C1 segment of cervical spinal cord (tissue), 14 donors: ENCODE data around the gene FES.
"Not testable (repeated sequence)": the region's sequence is repeated elsewhere in the genome, so short reads cannot be mapped to it uniquely, and the experiment has no call there.

Source experiments
- DNase-seq, 14 donors: peaks; one replicate each; lab custom pipeline; 2025; lab: John Stamatoyannopoulos, UW

Gene FES

DNA sequence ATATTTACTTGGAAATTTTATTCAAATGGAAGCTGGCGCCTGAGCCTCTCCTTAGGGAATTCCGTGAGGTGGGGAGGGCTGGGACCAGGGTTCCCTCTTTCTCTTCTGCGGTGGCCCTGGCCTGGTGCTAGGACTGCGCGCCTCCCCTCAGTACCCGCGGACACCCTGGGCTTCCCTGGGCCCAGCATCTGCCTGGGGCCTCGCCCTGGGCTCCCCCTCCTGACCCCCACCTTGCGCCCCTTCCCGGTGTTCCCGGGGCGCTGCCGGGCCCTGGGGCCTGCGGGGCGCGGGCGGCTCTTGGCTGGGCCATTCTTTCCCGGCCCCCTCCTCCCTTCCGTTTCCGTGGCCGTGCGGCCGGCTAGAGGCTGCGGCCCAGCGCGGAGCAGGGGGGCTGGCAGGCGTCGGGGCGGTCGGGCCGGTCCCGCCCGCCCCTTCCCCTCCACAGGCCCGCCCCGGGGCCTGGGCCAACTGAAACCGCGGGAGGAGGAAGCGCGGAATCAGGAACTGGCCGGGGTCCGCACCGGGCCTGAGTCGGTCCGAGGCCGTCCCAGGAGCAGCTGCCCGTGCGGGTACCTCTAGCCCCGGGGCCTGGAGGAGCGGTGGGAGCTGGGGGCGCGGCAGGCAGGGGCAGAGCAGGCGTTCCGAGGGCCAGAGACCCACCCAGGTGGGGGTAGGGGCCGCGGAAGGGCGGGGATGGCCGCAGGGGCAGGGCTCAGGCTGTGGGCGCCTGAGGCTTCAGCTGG, at the start of gene FES:
TSS of gene FES (plus strand) at position 529 of the 743 bp plus-strand sequence. CDS start 542 bp downstream, outside the sequence.
- peak in 5 of 14 donors; percentile 26 to 65 (median 30) for DNase-seq

- DNase-seq = no peak
Observed at GRCh38 chr15:90834626-90835025, 49.7 kb upstream of the FES start.

DNA sequence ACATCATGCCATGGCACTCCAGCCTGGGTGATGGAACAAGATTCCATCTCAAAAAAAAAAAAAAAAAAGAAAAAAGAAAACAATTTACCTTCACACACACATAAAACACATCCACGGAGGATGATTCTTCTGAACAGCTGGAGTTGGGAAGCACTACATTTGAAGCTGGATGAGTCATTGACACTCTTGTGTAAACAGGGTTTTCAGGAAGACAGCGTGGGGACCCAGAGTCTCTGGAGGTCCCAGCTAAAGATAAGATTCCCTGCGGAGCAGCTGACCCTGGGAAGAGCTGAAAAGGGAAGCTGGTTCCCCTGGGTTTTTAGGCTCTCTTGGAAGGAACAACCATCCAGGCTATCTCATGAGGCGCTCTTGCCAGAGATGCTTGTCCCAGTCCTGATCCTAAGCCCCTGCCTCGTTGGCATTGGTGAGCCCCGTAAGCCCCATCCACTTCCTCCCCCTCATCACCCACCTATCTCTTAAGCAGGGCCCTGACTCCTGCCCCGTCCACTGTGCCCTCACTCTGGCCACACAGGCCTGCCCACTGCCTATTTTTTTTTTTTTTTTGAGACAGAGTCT, 47.9 kb upstream of the FES start:
- no peak for DNase-seq

- DNase-seq = no peak
Observed at GRCh38 chr15:90837094-90837493, 47.2 kb upstream of the FES start.

DNA sequence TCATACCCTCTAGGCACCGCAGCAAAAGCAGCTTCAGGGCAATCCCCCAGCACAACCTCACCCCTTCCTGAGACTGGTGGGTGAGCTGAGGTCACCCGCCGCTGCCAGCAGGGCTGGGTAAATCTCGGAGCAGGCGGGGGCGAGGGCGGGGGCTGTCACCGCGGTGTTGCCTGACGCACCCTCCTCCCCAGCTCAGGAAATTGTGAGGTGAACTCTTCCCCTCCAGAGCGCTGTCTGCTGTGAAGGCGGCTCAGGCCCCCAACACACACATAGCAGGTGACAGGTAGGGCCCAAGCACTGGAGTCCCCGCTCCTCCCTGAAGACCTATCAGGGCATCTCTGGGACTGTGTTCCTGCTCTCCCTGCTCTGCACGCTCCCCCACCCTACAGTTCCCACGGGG, 46.2 kb upstream of the FES start:
- DNase-seq = no peak

DNA sequence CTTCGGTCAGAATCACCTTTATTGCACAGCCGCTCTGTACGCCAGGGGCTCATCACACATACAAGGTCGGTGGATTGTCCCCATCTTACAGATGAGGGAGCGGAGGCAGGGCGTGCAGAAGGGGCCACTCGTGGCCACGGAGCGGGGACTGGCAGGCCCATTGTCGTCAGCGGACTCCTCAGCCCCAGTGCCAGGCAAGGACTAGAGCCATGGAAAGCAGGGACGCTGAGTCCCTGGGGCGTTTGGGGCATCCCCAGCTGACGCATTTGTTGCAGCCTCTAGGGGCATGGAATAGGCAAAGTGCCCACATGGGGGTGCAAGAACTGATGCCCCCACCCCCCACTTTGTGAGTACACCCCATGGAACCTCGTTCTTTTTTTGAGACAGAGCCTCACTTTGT, 45.8 kb upstream of the FES start:
- no peak for DNase-seq

GRCh38 chr15:90839187-90840071, 44.9 kb upstream of the FES start:
- peak in 4 of 14 donors; percentile 9 to 29 (median 20) for DNase-seq

DNA sequence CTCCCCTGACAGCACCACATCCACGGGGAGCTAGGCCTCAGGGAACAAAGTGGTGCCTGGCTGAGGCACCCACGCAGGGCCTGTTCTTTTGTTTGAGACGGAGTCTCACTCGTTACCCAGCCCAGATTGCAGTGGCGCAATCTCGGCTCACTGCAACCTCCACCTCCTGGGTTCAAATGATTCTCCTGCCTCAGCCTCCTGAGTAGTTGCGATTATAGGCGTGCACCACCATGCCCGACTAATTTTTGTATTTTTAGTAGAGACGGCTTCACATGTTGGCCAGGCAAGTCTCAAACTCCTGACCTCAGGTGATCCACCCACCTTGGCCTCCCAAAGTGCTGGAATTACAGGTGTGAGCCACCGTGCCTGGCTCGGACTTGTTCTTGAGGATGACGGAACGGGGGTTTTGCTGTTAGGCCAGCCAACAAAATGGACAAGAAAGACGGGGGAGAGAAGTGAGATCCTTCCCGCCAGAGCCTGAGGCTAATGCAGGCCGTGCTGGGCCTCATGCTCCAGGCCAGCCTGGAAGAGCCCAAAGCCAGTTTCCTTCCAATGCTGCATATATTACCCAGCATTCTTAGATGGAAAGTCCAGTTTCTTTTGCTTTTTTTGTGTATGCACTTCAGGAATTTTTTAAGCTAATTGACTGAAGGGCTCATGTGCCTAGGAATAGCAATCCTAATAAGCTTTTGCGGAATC, 44.0 kb upstream of the FES start:
- DNase-seq = no peak

DNA sequence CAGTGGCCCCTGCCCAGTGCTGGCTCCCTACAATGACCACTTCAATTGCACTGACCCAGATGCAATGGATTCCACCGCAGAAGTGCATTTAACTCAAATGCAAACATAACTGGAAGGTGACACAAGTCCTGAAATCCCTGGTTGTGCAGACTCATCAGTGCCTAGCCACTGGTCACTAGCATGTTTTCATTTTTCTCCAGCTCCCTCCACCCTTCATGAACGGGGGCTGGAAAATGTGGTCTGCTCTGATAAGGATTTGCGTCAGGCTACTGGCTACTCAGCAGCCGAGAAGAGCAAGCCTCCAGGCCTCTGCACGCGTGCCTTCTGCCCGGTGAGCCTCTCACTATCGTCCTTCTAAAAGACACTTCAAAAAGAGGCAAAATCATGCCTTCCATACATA, 43.4 kb upstream of the FES start:
- DNase-seq = no peak

- DNase-seq = no peak
Observed at GRCh38 chr15:90844696-90845095, 39.6 kb upstream of the FES start.

- DNase-seq = no peak
Observed at GRCh38 chr15:90845201-90845949, 38.9 kb upstream of the FES start.

GRCh38 chr15:90849424-90849823, 34.9 kb upstream of the FES start:
- DNase-seq = not testable (repeated sequence)

- DNase-seq = no peak
Observed at GRCh38 chr15:90851114-90851513, 33.2 kb upstream of the FES start.

- no peak for DNase-seq
Observed at GRCh38 chr15:90851940-90852339, 32.4 kb upstream of the FES start.

GRCh38 chr15:90855139-90855538, 29.2 kb upstream of the FES start:
- no peak for DNase-seq

- no peak for DNase-seq
Observed at GRCh38 chr15:90857337-90857736, 27.0 kb upstream of the FES start.

- no peak for DNase-seq
Observed at GRCh38 chr15:90857883-90858443, 26.3 kb upstream of the FES start.

DNA sequence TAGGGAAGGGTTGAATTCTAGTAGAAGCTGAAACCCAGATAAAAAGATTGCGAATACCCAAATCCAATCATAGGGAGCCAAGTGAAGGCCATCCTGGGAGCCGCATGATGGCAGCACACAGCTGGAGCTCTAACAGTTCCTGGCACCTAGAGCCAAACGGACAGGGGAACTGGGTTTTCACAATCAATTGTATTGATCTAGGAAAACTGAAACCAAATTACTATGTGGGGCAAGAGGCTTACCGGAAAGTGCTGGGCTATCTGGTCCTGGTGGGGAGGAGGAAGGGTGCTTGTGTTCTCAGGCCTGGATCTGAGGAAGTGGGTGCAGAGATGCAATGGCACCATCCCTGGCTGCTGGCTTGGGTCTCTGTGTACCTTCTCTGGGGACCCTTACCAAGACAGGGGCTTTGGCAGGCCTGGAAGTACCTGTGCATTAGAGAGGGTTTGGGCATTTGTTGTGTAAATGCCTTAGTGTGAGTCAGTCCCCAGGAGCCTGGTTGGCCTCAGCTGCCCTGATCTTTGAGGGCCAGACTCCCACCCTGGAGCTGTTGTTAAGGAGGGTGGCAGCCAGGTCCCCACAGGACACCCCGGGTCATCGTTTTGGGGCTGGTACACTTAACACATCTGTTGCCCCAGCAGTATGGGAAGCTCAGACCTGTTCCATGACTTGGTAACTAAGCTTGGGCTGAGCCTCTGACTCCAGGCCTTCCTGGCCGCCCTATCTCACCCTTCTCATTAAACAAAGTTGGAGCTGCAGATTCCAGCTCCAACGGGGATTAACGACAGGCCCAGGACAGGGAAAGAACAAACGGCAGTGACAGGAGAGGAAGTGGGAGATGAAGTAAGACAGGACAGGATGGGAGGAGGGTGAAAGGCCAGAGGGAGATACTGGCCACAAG, 24.8 kb upstream of the FES start:
- DNase-seq = no peak

- DNase-seq = no peak
Observed at GRCh38 chr15:90860450-90860849, 23.9 kb upstream of the FES start.
